Keratinocyte (primary cell): ENCODE measurements around the gene TMEM200A. TPM values are rescaled to one million over a fixed set of nuclear protein-coding genes. Genes with fewer than 3 reads are reported as not detected.

Source experiments
- DNase-seq: peaks from one replicate; pipeline ENCODE4 v3.0.0-alpha.2; 2011; ENCODE audit warnings: low read depth, missing footprints, low spot score
- FAIRE-seq: peaks from 2 replicates; lab custom pipeline; 2011; peaks lifted over from hg19 to GRCh38; lab: Jason Lieb, UNC
- H2AFZ ChIP-seq: 2 replicates; pipeline ENCODE4 v1.6.0; 2012; ENCODE audit warnings: low read length, control low read depth, inconsistent platforms; ENCODE audit not compliant: control insufficient read depth
- H3K27ac ChIP-seq: 2 replicates; pipeline ENCODE4 v1.5.1; 2011; ENCODE audit warnings: low read length; ENCODE audit not compliant: control insufficient read depth, insufficient read depth
- H3K27me3 ChIP-seq: 3 replicates; pipeline ENCODE4 v1.6.0; 2011; ENCODE audit warnings: low read length; ENCODE audit not compliant: control insufficient read depth, insufficient read depth; ENCODE audit errors: extremely low read depth
- H3K36me3 ChIP-seq, 2 experiments: 2 replicates in 1 of 2; 3 replicates in 1 of 2; pipeline ENCODE4 v1.5.1; 2011; ENCODE audit warnings: low read length in 2 of 2, mild to moderate bottlenecking in 1 of 2; ENCODE audit not compliant: control insufficient read depth in 2 of 2, insufficient read depth in 2 of 2; ENCODE audit errors: extremely low read depth in 1 of 2
- H3K4me1 ChIP-seq: 3 replicates; pipeline ENCODE4 v1.5.1; 2011; ENCODE audit warnings: low read length; ENCODE audit not compliant: control insufficient read depth, insufficient read depth; ENCODE audit errors: extremely low read depth
- H3K4me2 ChIP-seq: 3 replicates; pipeline ENCODE4 v1.6.0; 2011; ENCODE audit warnings: low read depth, low read length; ENCODE audit not compliant: control insufficient read depth, insufficient read depth; ENCODE audit errors: extremely low read depth
- H3K4me3 ChIP-seq, 3 experiments: fragments of 200-600 bp in 1 of 3; sonication (generic) in 1 of 3; 2 replicates in 2 of 3; 3 replicates in 1 of 3; pipeline ENCODE4 v1.5.1; 2011 to 2016; ENCODE audit warnings: low read length in 3 of 3, mild to moderate bottlenecking in 3 of 3, control low read depth in 2 of 3, inconsistent platforms in 1 of 3, low read depth in 1 of 3, mixed read lengths in 1 of 3, mixed run types in 1 of 3, moderate library complexity in 1 of 3; ENCODE audit not compliant: control insufficient read depth in 2 of 3, insufficient read depth in 2 of 3; ENCODE audit errors: extremely low read depth in 1 of 3
- H3K79me2 ChIP-seq: 2 replicates; pipeline ENCODE4 v1.6.0; 2012; ENCODE audit warnings: low read length; ENCODE audit not compliant: control insufficient read depth, insufficient read depth
- H3K9ac ChIP-seq: 3 replicates; pipeline ENCODE4 v1.6.0; 2011; ENCODE audit warnings: low read length; ENCODE audit not compliant: control insufficient read depth, insufficient read depth; ENCODE audit errors: extremely low read depth
- H3K9me1 ChIP-seq: 3 replicates; pipeline ENCODE4 v1.6.0; 2011; ENCODE audit warnings: low read length; ENCODE audit not compliant: control insufficient read depth, insufficient read depth; ENCODE audit errors: extremely low read depth
- H3K9me3 ChIP-seq: 2 replicates; pipeline ENCODE4 v1.5.1; 2012; ENCODE audit warnings: low read depth, low read length; ENCODE audit not compliant: control insufficient read depth
- H4K20me1 ChIP-seq: 3 replicates; pipeline ENCODE4 v1.6.0; 2011; ENCODE audit warnings: low read length; ENCODE audit not compliant: control insufficient read depth, insufficient read depth; ENCODE audit errors: extremely low read depth
- CTCF ChIP-seq, 3 experiments: IDR thresholded peaks in 1 of 3; conservative IDR thresholded peaks in 1 of 3; optimal IDR thresholded peaks in 1 of 3; 2 replicates in 2 of 3; 3 replicates in 1 of 3; pipeline versions ENCODE3 to v1.5.1; 2011; ENCODE audit warnings: low read length in 3 of 3, mild to moderate bottlenecking in 3 of 3, moderate library complexity in 2 of 3, control low read depth in 1 of 3, inconsistent platforms in 1 of 3; ENCODE audit not compliant: insufficient read depth in 2 of 3; ENCODE audit errors: extremely low read depth in 1 of 3
- EZH2 ChIP-seq: IDR thresholded peaks from one replicate; pipeline ENCODE4 v1.6.1; 2012; ENCODE audit warnings: inconsistent platforms, mild to moderate bottlenecking, low read length, moderate library complexity
- dilution Hi-C: fragments of 300-500 bp; cut with MboI; formaldehyde crosslinking; loops from one replicate; pipeline ENCODE4 v1.7.0; 2020; ENCODE audit warnings: low sequenced_read_pairs; ENCODE audit not compliant: extremely low pct_ligation_motif_present
- polyA plus RNA-seq, 5 experiments: library from polyadenylated mRNA; depleted of rRNA in 3 of 5; stranded (reverse) in 3 of 5; stranded (forward) in 1 of 5; unstranded in 1 of 5; fragments of >200 nt; gene quantifications; 1 replicate in 1 of 5; 2 replicates in 3 of 5; 3 replicates in 1 of 5; pipeline versions ENCODE4 v1.2.1 to v1.2.3, GENCODE V29; 2011 to 2012; ENCODE audit warnings: missing spikeins in 2 of 5, low read depth in 1 of 5, low replicate concordance in 1 of 5

The TMEM200A gene
- polyA plus RNA-seq, 1 donor (not counting 4 experiments of a cell fraction or from before 2014, with no cell fraction given), result 80.4 TPM

GRCh38 chr6:130466748-130467061 is 100.9 kb downstream of the TMEM200A start:
- dilution Hi-C loops, result no loop called here
- no peaks in the 10 kb centered on the region for H4K20me1 ChIP-seq
- H3K9me3 ChIP-seq, result no peaks in the 10 kb centered on the region
- TF ChIP-seq CTCF (optimal IDR thresholded peaks at IDR 0.05 in 1 of 3, IDR thresholded peaks at IDR 0.05 in 1 of 3, conservative IDR thresholded peaks at IDR 0.05 in 1 of 3; ENCODE audit: extremely low read depth in 1 of 3, insufficient read depth in 2 of 3, low read length in 3 of 3) (no peak), EZH2 (no peak)
- H2AFZ ChIP-seq, result no peak overlapping the region
- H3K4me3 ChIP-seq, result no peak overlapping the region
- no peak overlapping the region for H3K4me2 ChIP-seq
- no peaks in the 10 kb centered on the region for H3K27me3 ChIP-seq
- peak; percentile 51 for FAIRE-seq
- no peaks in the 10 kb centered on the region for H3K79me2 ChIP-seq
- no peak for DNase-seq
- H3K4me1 ChIP-seq, result no peaks in the 10 kb centered on the region
- H3K9ac ChIP-seq, result no peak overlapping the region
- no peaks in the 10 kb centered on the region for H3K9me1 ChIP-seq
- H3K36me3 ChIP-seq, result no peaks in the 10 kb centered on the region
- no peak overlapping the region for H3K27ac ChIP-seq

- no peak overlapping the region for H3K4me2 ChIP-seq
- no peak overlapping the region for H2AFZ ChIP-seq
- dilution Hi-C loops, result no loop called here
Measured at GRCh38 chr6:130467146-130468050, 101.6 kb downstream of the TMEM200A start.

More at GRCh38 chr6:130467146-130468050, 101.6 kb downstream of the TMEM200A start:
- Histone ChIP-seq H3K9me1 (no peaks in the 10 kb centered on the region), H3K4me1 (no peaks in the 10 kb centered on the region), H4K20me1 (no peaks in the 10 kb centered on the region), H3K27me3 (no peaks in the 10 kb centered on the region), H3K9me3 (no peaks in the 10 kb centered on the region), H3K9ac (no peak overlapping the region), H3K27ac (no peak overlapping the region), H3K36me3 (no peaks in the 10 kb centered on the region), H3K4me3 (no peak overlapping the region), H3K79me2 (no peaks in the 10 kb centered on the region)
- TF ChIP-seq EZH2 (no peak), CTCF (optimal IDR thresholded peaks at IDR 0.05 in 1 of 3, IDR thresholded peaks at IDR 0.05 in 1 of 3, conservative IDR thresholded peaks at IDR 0.05 in 1 of 3; ENCODE audit: extremely low read depth in 1 of 3, insufficient read depth in 2 of 3, low read length in 3 of 3) (no peak)
- FAIRE-seq (no peak), DNase-seq (no peak)
